SK-N-SH (cell line): ENCODE measurements around the gene HIGD1B. TPM values are rescaled to one million over a fixed set of nuclear protein-coding genes. Genes with fewer than 3 reads are reported as not detected.

Experiments
- CTCF ChIA-PET: fragments of 300-600, 350-600 bp; formaldehyde crosslinking; extraction: SDS; loops from one replicate; lab custom pipeline; 2021; lab: Yijun Ruan, JAX
- POLR2A ChIA-PET: fragments of 350-600 bp; sonication (Branson Sonifier 250); formaldehyde crosslinking; extraction: SDS; loops from one replicate; lab custom pipeline; 2020; ENCODE audit warnings: antibody characterized with exemption, inconsistent platforms; lab: Yijun Ruan, JAX
- DNase-seq: peaks from one replicate; pipeline ENCODE4 v3.0.0; 2012
- H2AFZ ChIP-seq: fragments of 200-600 bp; sonication (generic); 2 replicates; pipeline ENCODE4 v1.8.1; 2016; ENCODE audit warnings: antibody characterized with exemption, mild to moderate bottlenecking, low read depth
- H3F3A ChIP-seq: fragments of 200-600 bp; sonication (generic); replicated peaks from 2 replicates; pipeline ENCODE3; 2016; ENCODE audit warnings: antibody characterized with exemption, mild to moderate bottlenecking; ENCODE audit not compliant: insufficient read depth
- H3K27ac ChIP-seq, 2 experiments: fragments of 200-500 bp in 1 of 2; fragments of 200-600 bp in 1 of 2; sonication (Bioruptor generic) in 1 of 2; sonication (generic), shearing (Covaris generic) in 1 of 2; 2 replicates each; pipeline versions ENCODE4 v1.5.1 to v1.6.1; 2014 to 2016; ENCODE audit warnings: low read depth in 2 of 2, inconsistent platforms in 1 of 2, low read length in 1 of 2, mild to moderate bottlenecking in 1 of 2, mixed read lengths in 1 of 2
- H3K27me3 ChIP-seq: fragments of 200-600 bp; sonication (generic), shearing (Covaris generic); 2 replicates; pipeline ENCODE4 v1.6.1; 2016; ENCODE audit warnings: mixed run types; ENCODE audit not compliant: insufficient read depth
- H3K36me3 ChIP-seq, 2 experiments: fragments of 200-500 bp in 1 of 2; fragments of 200-600 bp in 1 of 2; sonication (Bioruptor generic) in 1 of 2; sonication (generic) in 1 of 2; replicated peaks in 1 of 2; 2 replicates each; pipeline versions ENCODE3 to v1.5.1; 2014 to 2016; ENCODE audit warnings: low read length in 1 of 2, mild to moderate bottlenecking in 1 of 2; ENCODE audit not compliant: insufficient read depth in 2 of 2, control insufficient read depth in 1 of 2
- H3K4me1 ChIP-seq, 2 experiments: fragments of 200-500 bp in 1 of 2; fragments of 200-600 bp in 1 of 2; sonication (Bioruptor generic) in 1 of 2; sonication (generic), shearing (Covaris generic) in 1 of 2; 2 replicates each; pipeline versions ENCODE4 v1.5.1 to v1.6.1; 2014 to 2016; ENCODE audit warnings: low read depth in 1 of 2, low read length in 1 of 2, mixed run types in 1 of 2; ENCODE audit not compliant: insufficient read depth in 2 of 2, control insufficient read depth in 1 of 2
- H3K4me2 ChIP-seq: fragments of 200-600 bp; sonication (generic), shearing (Covaris generic); 2 replicates; pipeline ENCODE4 v1.6.1; 2017; ENCODE audit warnings: mixed run types
- H3K4me3 ChIP-seq, 2 experiments: fragments of 200-500 bp in 1 of 2; fragments of 200-600 bp in 1 of 2; sonication (Bioruptor generic) in 1 of 2; sonication (generic), shearing (Covaris generic) in 1 of 2; 2 replicates each; pipeline versions ENCODE4 v1.5.1 to v1.8.1; 2014 to 2016; ENCODE audit warnings: low read depth in 2 of 2, inconsistent platforms in 1 of 2, low read length in 1 of 2, mild to moderate bottlenecking in 1 of 2, mixed read lengths in 1 of 2, moderate library complexity in 1 of 2
- H3K79me2 ChIP-seq: fragments of 200-600 bp; sonication (generic); 2 replicates; pipeline ENCODE4 v1.8.1; 2017; ENCODE audit warnings: mild to moderate bottlenecking; ENCODE audit not compliant: insufficient read depth
- H3K9ac ChIP-seq: fragments of 200-600 bp; sonication (generic); 2 replicates; pipeline ENCODE4 v1.6.1; 2017; ENCODE audit warnings: mixed run types
- H3K9me2 ChIP-seq: fragments of 200-600 bp; sonication (generic); 2 replicates; pipeline ENCODE4 v1.6.1; 2017; ENCODE audit warnings: mixed run types
- H3K9me3 ChIP-seq: fragments of 200-600 bp; sonication (generic); 2 replicates; pipeline ENCODE4 v1.6.1; 2017; ENCODE audit warnings: mixed run types, mild to moderate bottlenecking, moderate library complexity
- H4K20me1 ChIP-seq: fragments of 200-600 bp; sonication (generic); 2 replicates; pipeline ENCODE4 v1.6.1; 2017; ENCODE audit warnings: mild to moderate bottlenecking, mixed run types; ENCODE audit not compliant: insufficient read depth
- EP300 ChIP-seq, 2 experiments: IDR thresholded peaks; 2 replicates each; pipeline versions ENCODE4 v1.4.0 to v1.6.1; 2012; ENCODE audit warnings: borderline replicate concordance in 1 of 2, low read depth in 1 of 2, low read length in 1 of 2
- EZH2phosphoT487 ChIP-seq: fragments of 200-600 bp; sonication (generic); IDR thresholded peaks from 2 replicates; pipeline ENCODE4 v1.6.1; 2017; ENCODE audit warnings: low read depth, mixed run types, mild to moderate bottlenecking, antibody characterized with exemption, moderate library complexity, borderline replicate concordance
- NRF1 ChIP-seq: IDR thresholded peaks from 2 replicates; pipeline ENCODE4 v1.6.1; 2012; ENCODE audit warnings: low read depth, mild to moderate bottlenecking, low read length
- SMC3 ChIP-seq: IDR thresholded peaks from 2 replicates; pipeline ENCODE4 v1.6.1; 2012; ENCODE audit warnings: low read depth, low read length, improper control_type of control experiment
- TCF12 ChIP-seq: IDR thresholded peaks from 2 replicates; pipeline ENCODE4 v1.4.0; 2012
- WGBS: methylation state at CpG from one replicate; pipeline ENCODE4 v1.1.6; 2017; ENCODE audit warnings: low lambda C conversion rate; 5-methylcytosine and 5-hydroxymethylcytosine counted together
- polyA plus RNA-seq, 3 experiments: library from polyadenylated mRNA; depleted of rRNA; stranded (reverse); fragments of >200 nt; gene quantifications; 2 replicates each; pipeline ENCODE4 v1.2.3, GENCODE V29; 2012

Gene HIGD1B
- polyA plus RNA-seq, 1 of the 3 experiments (the other 2 are of a cell fraction), result not detected

DNA sequence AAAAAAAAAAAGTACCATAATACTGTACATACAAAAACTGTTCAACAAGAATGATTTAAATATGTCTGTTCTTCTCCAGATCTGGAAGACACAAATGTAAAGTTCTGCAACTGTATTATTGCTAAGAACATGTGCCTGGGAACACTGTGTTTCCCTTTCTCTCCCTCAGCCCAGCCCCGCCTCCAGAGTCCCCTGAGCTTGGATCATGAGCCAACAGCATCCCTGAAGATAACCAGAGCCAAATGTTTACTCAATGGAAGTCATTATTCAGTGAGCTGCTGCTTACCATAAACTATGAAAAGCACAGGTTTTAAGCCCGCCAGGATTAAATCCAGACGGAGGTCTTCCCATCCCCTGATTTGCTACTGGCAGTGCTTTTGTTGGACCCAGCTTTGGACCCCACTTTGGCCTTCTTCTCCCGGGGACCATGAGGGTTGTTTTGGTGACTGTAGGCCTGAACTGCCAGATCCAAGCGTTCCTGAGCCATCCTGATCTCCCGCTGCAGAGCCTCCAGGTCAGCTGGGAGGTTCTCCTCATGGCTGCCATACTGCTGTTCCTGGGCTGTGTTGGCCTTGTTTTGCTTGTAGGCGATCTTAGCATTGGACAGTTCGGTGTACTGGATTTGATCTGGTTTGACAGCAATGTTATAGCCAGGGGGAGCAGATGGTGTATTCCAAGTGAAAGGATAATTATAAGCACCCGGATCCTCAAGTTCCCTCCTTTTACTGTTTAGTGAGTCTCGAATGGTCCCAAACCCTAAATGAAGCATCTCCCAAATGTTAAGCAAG is 43.2 kb upstream of the HIGD1B start:
- no peak overlapping the region for H3K9ac ChIP-seq
- H3K9me2 ChIP-seq, result no peaks in the 10 kb centered on the region
- peak; percentile 52; the same call in 1 of the 2 replicates for TF ChIP-seq TCF12
- no peak for TF ChIP-seq SMC3
- ChIA-PET POLR2A (no interaction called here), CTCF (interaction anchor here (7.0 kb wide), 1 partner anchor 25 kb away, joined by 37 read pairs; no protein-coding TSS in a partner anchor)
- no peaks in the 10 kb centered on the region for H3K27me3 ChIP-seq
- peaks cover 25% of the 10 kb centered on the region for H4K20me1 ChIP-seq
- H3K4me1 ChIP-seq, result peaks cover 6 to 11% of the 10 kb centered on the region in 2 experiments; a peak in 3 of 4 replicates
- H3F3A ChIP-seq, result peaks cover 10% of the 10 kb centered on the region
- no peak overlapping the region for H3K4me2 ChIP-seq
- no peak for DNase-seq
- H3K9me3 ChIP-seq, result no peaks in the 10 kb centered on the region
- H3K27ac ChIP-seq, result no peak overlapping the region; a peak in 1 of 4 replicates
- no peak overlapping the region for H3K4me3 ChIP-seq
- H2AFZ ChIP-seq, result no peak overlapping the region
- H3K36me3 ChIP-seq, result peaks cover 25 to 70% of the 10 kb centered on the region in 2 experiments
- WGBS, result 92% methylated on average over 10 of the region's 10 CpGs
- peaks cover 100% of the 10 kb centered on the region for H3K79me2 ChIP-seq

GRCh38 chr17:44807093-44807816 is 40.4 kb upstream of the HIGD1B start:
- peak overlapping the region; percentile 5 to 44; a peak in 3 of 4 replicates for H3K27ac ChIP-seq
- peaks cover 100% of the 10 kb centered on the region for H3K79me2 ChIP-seq

DNA sequence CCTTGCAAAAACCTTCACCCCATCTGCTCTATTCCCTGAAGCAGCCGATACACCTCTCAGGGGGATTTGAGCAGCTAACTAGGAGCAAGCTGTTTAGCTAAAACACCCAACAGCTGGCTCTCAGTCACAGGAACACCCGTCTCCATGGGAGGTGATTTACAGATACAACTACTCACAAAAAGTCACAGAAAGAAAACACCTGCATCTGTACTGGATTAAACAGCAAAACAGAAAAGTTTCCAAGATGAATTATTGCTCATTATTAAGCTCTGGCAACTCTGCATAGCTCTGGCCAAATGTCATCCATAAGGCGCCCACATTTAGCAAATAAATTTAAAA is 39.9 kb upstream of the HIGD1B start:
- Histone ChIP-seq H3K9me2 (no peaks in the 10 kb centered on the region), H4K20me1 (peaks cover 29% of the 10 kb centered on the region), H3K79me2 (peaks cover 100% of the 10 kb centered on the region), H3K27ac (peak overlapping the region; percentile 5 to 44; a peak in 3 of 4 replicates), H3K27me3 (no peaks in the 10 kb centered on the region)
- 70% methylated on average over 3 of the region's 3 CpGs for WGBS
- DNase-seq, result no peak
- TF ChIP-seq EP300 (IDR thresholded peaks at IDR 0.05; ENCODE audit: borderline replicate concordance in 1 of 2, low read depth in 1 of 2, low read length in 1 of 2) (peak in 1 of 2 experiments; percentile 11; a peak in 1 of 4 replicates), NRF1 (no peak)
- TF ChIP-seq, all 33 proteins: peak for 1
- peaks cover 25 to 37% of the 10 kb centered on the region in 2 experiments for H3K36me3 ChIP-seq
- peaks cover 6 to 11% of the 10 kb centered on the region in 2 experiments; a peak in 3 of 4 replicates for H3K4me1 ChIP-seq
- POLR2A ChIA-PET, result no interaction called here
- H3F3A ChIP-seq, result peaks cover 10% of the 10 kb centered on the region
- H3K9me3 ChIP-seq, result no peaks in the 10 kb centered on the region
- CTCF ChIA-PET, result interaction anchor here (0.9 to 7.0 kb wide), 4 partner anchors 10 to 48 kb away, joined by 3 to 37 read pairs (median 3); no protein-coding TSS in a partner anchor
- no peak overlapping the region for H3K4me3 ChIP-seq
- H3K9ac ChIP-seq, result 0 out of 2 replicates have a peak overlapping the region, but pooled peaks have one; percentile 17
- no peak overlapping the region for H2AFZ ChIP-seq
- H3K4me2 ChIP-seq, result peak overlapping the region; percentile 42; the same call in 1 of the 2 replicates

More at GRCh38 chr17:44807093-44807816, 40.4 kb upstream of the HIGD1B start:
- TF ChIP-seq EZH2phosphoT487, result no peak
- peaks cover 10% of the 10 kb centered on the region for H3F3A ChIP-seq
- H3K4me1 ChIP-seq, result peaks cover 6 to 11% of the 10 kb centered on the region in 2 experiments; a peak in 3 of 4 replicates
- H3K4me2 ChIP-seq, result peak overlapping the region; percentile 42; the same call in 1 of the 2 replicates
- 80% methylated on average over 4 of the region's 4 CpGs for WGBS
- no peak overlapping the region for H3K4me3 ChIP-seq
- ChIA-PET CTCF (interaction anchor here (7.0 kb wide), 1 partner anchor 27 kb away, joined by 37 read pairs; no protein-coding TSS in a partner anchor), POLR2A (no interaction called here)
- 0 out of 2 replicates have a peak overlapping the region, but pooled peaks have one; percentile 17 for H3K9ac ChIP-seq
- peaks cover 25 to 42% of the 10 kb centered on the region in 2 experiments for H3K36me3 ChIP-seq
- H4K20me1 ChIP-seq, result peaks cover 28% of the 10 kb centered on the region
- H3K9me3 ChIP-seq, result no peaks in the 10 kb centered on the region
- H3K27me3 ChIP-seq, result no peaks in the 10 kb centered on the region
- H3K9me2 ChIP-seq, result no peaks in the 10 kb centered on the region
- H2AFZ ChIP-seq, result no peak overlapping the region
- no peak for DNase-seq
